NCI-H128 (cell line): ENCODE results near the gene CNOT11.
"Not testable (repeated sequence)": the region's sequence is repeated elsewhere in the genome, so short reads cannot be mapped to it uniquely, and the experiment has no call there.

ENCODE experiments used
- DNase-seq: peaks from one replicate; lab custom pipeline; 2025; ENCODE audit not compliant: unreplicated experiment; lab: John Stamatoyannopoulos, UW

Gene CNOT11

DNA sequence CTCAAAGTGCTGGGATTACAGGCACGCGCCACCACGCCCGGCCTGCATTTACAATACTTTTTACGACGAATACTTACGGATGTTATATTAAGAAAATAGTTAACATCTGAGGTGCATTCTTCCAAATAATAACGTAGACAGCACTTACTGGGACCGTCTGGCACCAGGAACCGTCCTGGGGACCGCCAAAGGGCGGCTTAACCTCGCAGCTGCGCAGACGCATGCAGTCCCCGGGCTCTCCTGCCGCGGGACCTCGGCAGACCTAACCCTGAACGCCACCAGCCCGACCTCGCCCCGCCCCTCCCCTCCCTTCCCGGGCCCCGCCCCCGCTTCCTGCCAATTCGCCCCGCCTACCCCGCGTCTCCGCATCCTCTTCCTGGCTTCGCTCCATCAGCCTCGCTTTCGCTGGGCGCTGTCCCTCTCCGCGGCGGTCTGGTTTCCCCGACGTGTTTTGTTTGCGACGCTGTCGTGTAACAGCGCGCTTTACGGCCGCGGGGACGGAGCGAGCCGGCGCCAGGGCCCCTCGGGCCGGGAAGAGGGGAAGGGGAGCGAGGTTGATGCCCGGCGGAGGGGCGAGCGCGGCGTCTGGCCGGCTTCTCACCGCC is at the start of gene CNOT11:
CNOT11 (plus strand) TSS at position 479 of the 605 bp plus-strand sequence; CDS start at position 558, 79 bp downstream.
- peak; percentile 99 for DNase-seq

- no peak for DNase-seq
Observed at GRCh38 chr2:101204400-101205115, 48.1 kb upstream of the CNOT11 start.

- DNase-seq = peak; percentile 13
Observed at GRCh38 chr2:101205521-101206479, 46.9 kb upstream of the CNOT11 start.

GRCh38 chr2:101208830-101209229 is 43.9 kb upstream of the CNOT11 start:
- DNase-seq = no peak

DNA sequence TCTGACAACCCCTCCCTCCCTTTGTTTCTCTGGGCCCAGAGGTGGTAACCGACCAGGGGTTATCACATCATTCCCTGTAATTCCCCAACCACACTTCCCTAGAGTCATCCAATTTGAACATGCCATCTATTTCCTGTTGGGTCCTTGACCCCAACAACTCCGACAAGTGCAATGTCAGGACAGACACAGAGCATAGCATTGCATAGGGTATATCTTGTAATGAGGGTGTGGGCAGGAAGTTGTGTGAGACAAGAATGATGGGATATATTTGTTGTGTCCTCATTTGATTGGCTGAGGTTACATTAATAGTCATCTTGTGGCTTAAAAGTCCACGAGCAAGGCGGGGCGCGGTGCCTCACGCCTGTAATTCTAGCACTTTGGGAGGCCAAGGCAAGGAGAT is 33.4 kb upstream of the CNOT11 start:
- no peak for DNase-seq

DNA sequence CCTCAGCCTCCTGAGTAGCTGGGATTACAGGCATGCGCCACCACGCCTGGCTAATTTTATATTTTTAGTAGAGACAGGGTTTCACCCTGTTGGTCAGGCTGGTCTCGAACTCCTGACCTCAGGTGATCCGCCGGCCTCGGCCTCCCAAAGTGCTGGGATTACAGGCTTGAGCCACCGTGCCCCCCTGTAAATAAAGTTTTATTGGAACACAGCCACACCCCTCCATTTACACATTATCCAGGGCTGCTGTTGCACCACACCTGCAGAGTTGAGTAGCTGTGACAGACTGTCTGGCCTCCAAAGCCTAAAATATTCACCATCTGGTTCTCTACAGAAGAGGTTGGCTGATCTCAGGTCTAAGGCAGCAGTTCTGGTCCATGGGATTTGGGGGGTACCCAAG is 32.6 kb upstream of the CNOT11 start:
- not testable (repeated sequence) for DNase-seq

DNA sequence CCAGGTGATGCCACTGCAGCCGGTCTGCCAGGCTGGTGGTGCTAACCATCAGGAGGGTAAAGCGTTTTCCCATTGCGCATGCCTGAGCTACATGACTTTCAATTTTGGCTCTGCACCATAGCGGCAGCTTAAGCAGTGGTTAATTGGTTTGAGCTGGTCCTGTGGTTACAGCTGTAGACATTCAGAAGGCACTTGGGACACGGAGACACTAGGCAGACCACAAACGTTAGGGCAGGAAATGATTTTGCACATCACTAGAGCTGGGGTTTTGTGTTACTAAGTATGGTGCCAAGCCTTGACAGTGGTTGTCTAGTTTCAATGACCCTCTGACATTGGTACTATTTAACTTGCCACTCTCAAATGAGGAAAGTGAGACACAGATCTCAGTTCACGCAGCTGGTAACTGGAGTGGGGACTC is 28.9 kb upstream of the CNOT11 start:
- DNase-seq = no peak

DNA sequence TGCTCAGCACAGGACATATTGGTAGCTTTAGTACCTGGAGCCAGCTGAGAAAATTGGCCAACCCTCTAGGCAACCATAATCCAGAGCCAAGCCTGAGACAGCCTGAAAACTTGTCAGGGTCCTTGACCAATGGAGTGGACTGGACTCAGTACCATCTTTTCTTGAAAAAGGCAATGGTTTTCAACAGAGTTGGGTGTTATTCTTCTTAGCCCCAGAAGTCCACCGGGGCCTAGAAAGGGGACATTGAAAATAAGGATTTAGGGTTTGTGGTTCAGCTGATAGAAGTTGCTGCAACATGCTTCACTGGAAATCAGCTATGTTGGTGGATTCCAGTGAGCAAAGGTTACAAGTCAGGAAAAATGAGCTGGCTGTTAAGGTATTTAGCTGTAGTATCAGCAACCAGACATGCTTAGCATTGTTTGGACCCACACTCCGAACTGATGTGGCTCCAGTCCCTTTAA is 22.1 kb upstream of the CNOT11 start:
- no peak for DNase-seq

GRCh38 chr2:101231240-101231639 is 21.4 kb upstream of the CNOT11 start:
- no peak for DNase-seq

DNA sequence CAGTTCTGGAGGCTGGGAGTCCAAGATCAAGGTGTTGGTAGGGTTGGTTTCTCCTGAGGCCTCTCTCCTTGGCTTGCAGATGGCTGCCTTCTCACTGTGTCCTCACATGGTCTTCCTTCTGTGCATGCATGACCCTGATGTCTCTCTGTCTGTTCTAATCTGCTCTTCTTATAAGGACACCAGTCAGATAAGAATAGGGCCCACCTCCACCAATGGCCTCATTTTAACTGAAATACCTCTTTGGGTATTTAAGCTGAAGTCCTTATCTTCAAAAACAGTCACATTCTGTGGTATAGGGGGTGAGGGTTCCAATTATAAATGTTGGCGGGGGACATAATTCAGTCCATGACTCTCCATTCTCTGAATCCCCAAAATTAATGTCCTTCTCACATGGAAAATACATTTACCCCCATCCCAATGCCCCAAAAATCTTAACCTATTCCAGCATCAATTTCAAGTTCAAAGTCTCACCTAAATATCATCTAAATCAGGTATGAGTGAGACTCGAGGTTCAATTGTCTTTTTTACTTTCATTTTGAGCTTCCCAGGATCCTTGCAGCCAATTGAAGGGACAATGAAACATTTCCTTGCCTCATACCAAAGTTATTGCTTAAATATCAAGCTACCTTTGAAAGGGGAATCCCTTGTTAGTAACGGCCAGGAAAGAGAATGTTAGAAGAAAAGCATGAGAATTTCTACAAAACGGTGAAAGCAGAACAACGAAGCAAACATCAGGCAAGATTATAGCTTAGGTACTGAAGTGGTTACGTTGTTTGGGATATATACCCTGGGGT is 20.6 kb upstream of the CNOT11 start:
- no peak for DNase-seq

GRCh38 chr2:101232770-101233169 is 19.9 kb upstream of the CNOT11 start:
- no peak for DNase-seq

DNA sequence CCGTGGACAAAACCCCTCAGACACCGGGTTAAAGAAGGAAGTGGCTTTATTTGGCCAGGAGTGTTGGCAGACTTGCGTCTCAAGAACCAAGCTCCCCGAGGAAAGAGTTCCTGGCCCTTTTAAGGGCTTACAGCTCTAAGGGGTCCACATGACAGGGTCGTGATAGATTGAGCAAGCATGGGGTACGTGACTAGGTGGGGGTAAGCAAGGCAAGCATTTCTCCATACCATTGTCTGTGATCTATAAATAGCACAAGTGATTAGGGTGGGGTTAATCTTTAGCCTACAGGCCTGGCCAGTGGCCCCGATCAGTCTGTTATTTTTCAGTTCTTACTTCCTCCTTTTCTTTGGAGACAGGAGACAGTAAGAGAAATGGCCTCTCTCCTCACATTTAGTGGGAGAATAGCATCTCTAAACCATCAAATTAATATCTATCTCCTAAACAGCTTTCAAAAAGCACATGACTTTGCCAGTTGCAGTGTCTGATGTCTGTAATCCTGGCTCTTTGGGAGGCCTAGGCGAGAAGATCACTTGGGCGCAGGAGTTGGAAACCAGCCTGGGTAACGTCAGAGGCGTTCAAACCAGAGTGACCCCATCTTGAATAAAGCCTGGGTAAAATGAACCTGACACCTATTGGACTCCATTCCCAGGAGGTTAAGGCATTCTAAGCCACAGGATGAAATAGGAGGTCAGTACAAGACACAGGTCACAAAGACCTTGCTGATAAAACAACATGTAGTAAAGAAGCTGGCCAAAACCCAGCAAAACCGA is 18.3 kb upstream of the CNOT11 start:
- no peak for DNase-seq

GRCh38 chr2:101235956-101236355 is 16.7 kb upstream of the CNOT11 start:
- DNase-seq = not testable (repeated sequence)

DNA sequence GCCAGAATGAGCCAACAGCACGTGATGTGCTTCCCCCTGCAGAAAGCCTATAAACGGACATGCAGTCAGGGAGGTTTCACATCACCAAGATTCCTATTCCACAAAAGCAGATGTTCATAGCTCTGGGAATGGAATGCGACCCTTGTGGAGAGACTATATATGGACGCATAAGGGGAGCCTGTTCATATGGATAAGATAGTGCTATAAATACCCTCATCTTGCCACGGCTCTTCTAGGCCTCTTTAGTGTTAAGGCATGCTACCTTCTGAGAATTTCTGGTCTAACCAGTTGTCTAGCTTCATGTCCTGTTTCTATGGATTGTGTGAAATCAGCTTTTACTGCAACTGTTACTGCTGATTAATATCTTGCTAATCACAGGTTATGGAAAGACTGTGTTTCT is 14.7 kb upstream of the CNOT11 start:
- not testable (repeated sequence) for DNase-seq

GRCh38 chr2:101238930-101239759 is 13.5 kb upstream of the CNOT11 start:
- DNase-seq = no peak

DNA sequence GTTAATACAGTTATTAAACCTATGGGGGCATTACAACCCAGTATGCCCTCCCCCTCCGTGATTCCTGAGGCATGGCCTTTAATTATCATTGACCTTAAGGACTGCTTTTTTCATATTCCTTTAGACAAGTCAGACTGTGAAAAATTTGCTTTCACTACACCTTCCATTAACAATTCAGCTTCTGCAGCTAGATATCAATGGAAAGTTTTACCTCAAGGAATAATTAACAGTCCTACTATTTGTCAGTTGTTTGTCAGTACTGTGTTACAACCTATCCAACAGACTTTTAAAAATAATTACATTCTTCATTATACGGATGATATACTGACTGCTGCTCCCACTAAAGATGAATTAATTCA is 12.9 kb upstream of the CNOT11 start:
- DNase-seq = not testable (repeated sequence)

DNA sequence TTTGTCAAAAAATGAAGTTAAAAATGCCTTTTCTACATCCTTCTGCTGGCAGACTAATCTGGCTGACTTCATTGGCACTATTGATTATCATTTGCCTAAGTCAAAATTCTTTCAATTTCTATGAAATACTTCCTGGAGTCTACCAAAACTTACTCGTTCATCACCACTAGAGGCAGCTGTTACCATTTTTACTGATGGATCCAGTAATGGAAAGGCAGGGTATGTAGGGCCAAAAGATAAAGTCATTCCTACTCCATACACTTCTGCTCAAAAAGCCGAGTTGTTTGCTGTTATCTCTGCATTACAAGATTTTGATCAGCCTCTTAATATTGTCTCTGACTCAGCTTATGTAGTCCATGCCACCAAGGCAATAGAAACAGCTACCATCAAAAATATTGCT is 12.0 kb upstream of the CNOT11 start:
- DNase-seq = not testable (repeated sequence)

GRCh38 chr2:101241158-101241557 is 11.5 kb upstream of the CNOT11 start:
- DNase-seq = no peak

DNA sequence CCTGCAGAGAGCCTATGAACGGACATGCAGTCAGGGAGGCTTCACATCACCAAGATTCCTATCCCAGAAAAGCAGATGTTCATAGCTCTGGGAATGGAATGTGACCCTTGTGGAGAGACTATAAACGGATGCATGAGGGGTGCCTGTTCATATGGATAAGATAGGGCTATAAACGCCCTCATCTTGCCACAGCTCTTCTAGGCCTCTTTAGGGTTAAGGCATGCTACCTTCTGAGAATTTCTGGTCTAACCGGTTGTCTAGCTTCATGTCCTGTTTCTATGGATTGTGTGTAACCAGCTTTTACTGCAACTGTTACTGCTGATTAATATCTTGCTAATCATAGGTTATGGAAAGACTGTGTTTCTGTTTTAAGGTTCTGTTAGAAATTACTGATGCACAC is 8.3 kb upstream of the CNOT11 start:
- DNase-seq = not testable (repeated sequence)
